ENCODE data around the gene TMEM200C. TPM values are rescaled to one million over a fixed set of nuclear protein-coding genes. Genes with fewer than 3 reads are reported as not detected.
"Not testable (repeated sequence)": the region's sequence is repeated elsewhere in the genome, so short reads cannot be mapped to it uniquely, and the experiment has no call there.

The TMEM200C gene
- total RNA-seq, 1 experiment from 2014 or later: 5.8 TPM

GRCh38 chr18:5874336-5874735 is 21.0 kb downstream of the TMEM200C start:
- no peak for DNase-seq
- H3K27me3 ChIP-seq (ENCODE audit: control insufficient read depth, insufficient read depth, low read length): no peaks in the 10 kb centered on the region

GRCh38 chr18:5872886-5873285 is 22.4 kb downstream of the TMEM200C start:
- Histone ChIP-seq H3K27me3 (ENCODE audit: control insufficient read depth, insufficient read depth, low read length) (no peaks in the 10 kb centered on the region), H3K4me3 (ENCODE audit: insufficient read depth, low read depth, low read length) (no peak overlapping the region), H3K36me3 (replicated peaks; ENCODE audit: control insufficient read depth, insufficient read depth, low read length) (no peaks in the 10 kb centered on the region)
- no peak for DNase-seq

More at GRCh38 chr18:5874336-5874735, 21.0 kb downstream of the TMEM200C start:
- Histone ChIP-seq H3K4me3 (ENCODE audit: insufficient read depth, low read depth, low read length) (no peak overlapping the region), H3K36me3 (replicated peaks; ENCODE audit: control insufficient read depth, insufficient read depth, low read length) (no peaks in the 10 kb centered on the region)

- no peaks in the 10 kb centered on the region for H3K27me3 ChIP-seq (ENCODE audit: control insufficient read depth, insufficient read depth, low read length)
- no peak for DNase-seq
- no peak overlapping the region for H3K4me3 ChIP-seq (ENCODE audit: insufficient read depth, low read depth, low read length)
- H3K36me3 ChIP-seq (replicated peaks; ENCODE audit: control insufficient read depth, insufficient read depth, low read length): no peaks in the 10 kb centered on the region
These were observed 23.9 kb downstream of the TMEM200C start for GRCh38 chr18:5871426-5871825.

GRCh38 chr18:5868218-5868854 is 27.0 kb downstream of the TMEM200C start:
- Histone ChIP-seq H3K4me3 (ENCODE audit: insufficient read depth, low read depth, low read length) (no peak overlapping the region), H3K27me3 (ENCODE audit: control insufficient read depth, insufficient read depth, low read length) (no peaks in the 10 kb centered on the region), H3K36me3 (replicated peaks; ENCODE audit: control insufficient read depth, insufficient read depth, low read length) (no peaks in the 10 kb centered on the region)
- DNase-seq: peak; percentile 31

- no peak for DNase-seq
- no peaks in the 10 kb centered on the region for H3K27me3 ChIP-seq (ENCODE audit: control insufficient read depth, insufficient read depth, low read length)
- H3K36me3 ChIP-seq (replicated peaks; ENCODE audit: control insufficient read depth, insufficient read depth, low read length): no peaks in the 10 kb centered on the region
- H3K4me3 ChIP-seq (ENCODE audit: insufficient read depth, low read depth, low read length): no peak overlapping the region
These were observed 29.8 kb downstream of the TMEM200C start for GRCh38 chr18:5865521-5865920.

- H3K4me3 ChIP-seq (ENCODE audit: insufficient read depth, low read depth, low read length); DNase-seq; H3K36me3 ChIP-seq (replicated peaks; ENCODE audit: control insufficient read depth, insufficient read depth, low read length); H3K27me3 ChIP-seq (ENCODE audit: control insufficient read depth, insufficient read depth, low read length): not testable (repeated sequence)
These were observed 33.2 kb downstream of the TMEM200C start for GRCh38 chr18:5862127-5862526.

- Histone ChIP-seq H3K36me3 (replicated peaks; ENCODE audit: control insufficient read depth, insufficient read depth, low read length) (no peaks in the 10 kb centered on the region), H3K4me3 (ENCODE audit: insufficient read depth, low read depth, low read length) (no peak overlapping the region), H3K27me3 (ENCODE audit: control insufficient read depth, insufficient read depth, low read length) (no peaks in the 10 kb centered on the region)
- no peak for DNase-seq
These were observed 38.1 kb downstream of the TMEM200C start for GRCh38 chr18:5857180-5857579.

- no peak overlapping the region for H3K4me3 ChIP-seq (ENCODE audit: insufficient read depth, low read depth, low read length)
- no peaks in the 10 kb centered on the region for H3K27me3 ChIP-seq (ENCODE audit: control insufficient read depth, insufficient read depth, low read length)
- H3K36me3 ChIP-seq (replicated peaks; ENCODE audit: control insufficient read depth, insufficient read depth, low read length): no peaks in the 10 kb centered on the region
- DNase-seq: no peak
These were observed 42.1 kb downstream of the TMEM200C start for GRCh38 chr18:5853253-5853652.

GRCh38 chr18:5851998-5852397 is 43.3 kb downstream of the TMEM200C start:
- Histone ChIP-seq H3K4me3 (ENCODE audit: insufficient read depth, low read depth, low read length) (no peak overlapping the region), H3K27me3 (ENCODE audit: control insufficient read depth, insufficient read depth, low read length) (no peaks in the 10 kb centered on the region), H3K36me3 (replicated peaks; ENCODE audit: control insufficient read depth, insufficient read depth, low read length) (no peaks in the 10 kb centered on the region)
- DNase-seq: no peak

- peak; percentile 3 for DNase-seq
- no peak overlapping the region for H3K4me3 ChIP-seq (ENCODE audit: insufficient read depth, low read depth, low read length)
- no peaks in the 10 kb centered on the region for H3K27me3 ChIP-seq (ENCODE audit: control insufficient read depth, insufficient read depth, low read length)
- H3K36me3 ChIP-seq (replicated peaks; ENCODE audit: control insufficient read depth, insufficient read depth, low read length): no peaks in the 10 kb centered on the region
These were observed 52.7 kb downstream of the TMEM200C start for GRCh38 chr18:5842653-5843052.

GRCh38 chr18:5841518-5841917 is 53.8 kb downstream of the TMEM200C start:
- no peak for DNase-seq

GRCh38 chr18:5840547-5840946 is 54.8 kb downstream of the TMEM200C start:
- Histone ChIP-seq H3K4me3 (ENCODE audit: insufficient read depth, low read depth, low read length) (no peak overlapping the region), H3K27me3 (ENCODE audit: control insufficient read depth, insufficient read depth, low read length) (no peaks in the 10 kb centered on the region), H3K36me3 (replicated peaks; ENCODE audit: control insufficient read depth, insufficient read depth, low read length) (no peaks in the 10 kb centered on the region)
- DNase-seq: no peak

More at GRCh38 chr18:5841518-5841917, 53.8 kb downstream of the TMEM200C start:
- Histone ChIP-seq H3K4me3 (ENCODE audit: insufficient read depth, low read depth, low read length) (no peak overlapping the region), H3K27me3 (ENCODE audit: control insufficient read depth, insufficient read depth, low read length) (no peaks in the 10 kb centered on the region), H3K36me3 (replicated peaks; ENCODE audit: control insufficient read depth, insufficient read depth, low read length) (no peaks in the 10 kb centered on the region)

GRCh38 chr18:5840025-5840424 is 55.3 kb downstream of the TMEM200C start:
- Histone ChIP-seq H3K36me3 (replicated peaks; ENCODE audit: control insufficient read depth, insufficient read depth, low read length) (no peaks in the 10 kb centered on the region), H3K27me3 (ENCODE audit: control insufficient read depth, insufficient read depth, low read length) (no peaks in the 10 kb centered on the region), H3K4me3 (ENCODE audit: insufficient read depth, low read depth, low read length) (no peak overlapping the region)
- no peak for DNase-seq

GRCh38 chr18:5839102-5839501 is 56.2 kb downstream of the TMEM200C start:
- Histone ChIP-seq H3K4me3 (ENCODE audit: insufficient read depth, low read depth, low read length) (no peak overlapping the region), H3K27me3 (ENCODE audit: control insufficient read depth, insufficient read depth, low read length) (no peaks in the 10 kb centered on the region), H3K36me3 (replicated peaks; ENCODE audit: control insufficient read depth, insufficient read depth, low read length) (no peaks in the 10 kb centered on the region)
- DNase-seq: no peak

All from H7 (cell line).